ENCODE measurements around the gene LRRC19. TPM values are rescaled to one million over a fixed set of nuclear protein-coding genes. Genes with fewer than 3 reads are reported as not detected.

The LRRC19 gene
- total and polyA plus RNA-seq, 2 donors (not counting 1 experiment from before 2014, with no cell fraction given) = not detected

GRCh38 chr9:26955921-26956859 is 49.3 kb downstream of the LRRC19 start, which contains the start of gene IFT74:
Gene IFT74 (plus strand): TSS chr9:26956412. CDS start chr9:26961968, 5,556 bp downstream.
- no peak for TF ChIP-seq EZH2 (IDR thresholded peaks at IDR 0.05; ENCODE audit: borderline replicate concordance, insufficient read depth, low read depth, low read length, poor library complexity, severe bottlenecking)
- no peak for TF ChIP-seq CTCF (IDR thresholded peaks at IDR 0.05)
- H3K4me1 Mint-ChIP-seq = peaks cover 32% of the 10 kb centered on the region
- H3K79me2 ChIP-seq (ENCODE audit: control insufficient read depth, insufficient read depth, low read length) = no peaks in the 10 kb centered on the region
- intact Hi-C loops (cut with micrococcal nuclease) = loop anchor here (1.0 to 5.0 kb wide), 3 partner anchors 9 to 526 kb away; partner anchors contain the start of gene PLAA
- ChIA-PET POLR2A (interaction anchor here (0.6 to 2.0 kb wide), 3 partner anchors 9 to 64 kb away, joined by 4 to 24 read pairs (median 5); partner anchors contain the start of genes CAAP1 and PLAA), CTCF (interaction anchor here (1.0 kb wide), 1 partner anchor 65 kb away, joined by 3 read pairs; no protein-coding TSS in a partner anchor)
- no peaks in the 10 kb centered on the region for H3K36me3 ChIP-seq (replicated peaks in 1 of 2; ENCODE audit: control extremely low read depth in 1 of 2, control insufficient read depth in 1 of 2, extremely low read depth in 1 of 2, insufficient read depth in 2 of 2, low read length in 1 of 2)
- peaks cover 12 to 13% of the 10 kb centered on the region in 2 donors for H3K4me1 ChIP-seq (ENCODE audit: control insufficient read depth in 2 of 2, insufficient read depth in 2 of 2, low read length in 2 of 2)
- peak within 1 kb of the TSS; percentile 98 for H3K4me3 Mint-ChIP-seq
- H3K27me3 Mint-ChIP-seq = no peaks in the 10 kb centered on the region
- peak within 1 kb of the TSS; percentile 75 for H3K9ac ChIP-seq (ENCODE audit: low read length)
- DNase-seq (peak; percentile 95), ATAC-seq (ENCODE audit: low read depth) (peak; percentile 100)
- H3K27ac ChIP-seq (ENCODE audit: low read length in 2 of 2) = peak within 1 kb of the TSS; percentile 60 to 82
- H3K4me2 ChIP-seq (replicated peaks; ENCODE audit: low read depth, low read length, poor library complexity, severe bottlenecking) = peak within 1 kb of the TSS; percentile 79
- peak within 1 kb of the TSS; percentile 84 for H2AFZ ChIP-seq (ENCODE audit: insufficient read depth, low read depth, low read length, poor library complexity, severe bottlenecking)
- H3K9me3 Mint-ChIP-seq (ENCODE audit: insufficient read depth) = no peaks in the 10 kb centered on the region
- under 1% methylated on average over 47 of the region's 53 CpGs for WGBS (ENCODE audit: insufficient coverage)
- H4K20me1 ChIP-seq (ENCODE audit: control insufficient read depth, insufficient read depth, low read length, poor library complexity, severe bottlenecking) = no peaks in the 10 kb centered on the region
- no peaks in the 10 kb centered on the region for H3K9me3 ChIP-seq (ENCODE audit: control extremely low read depth in 1 of 3, control insufficient read depth in 2 of 3, insufficient read depth in 1 of 3, low read length in 2 of 3)
- peak within 1 kb of the TSS; percentile 64 to 86 (median 83) for H3K4me3 ChIP-seq (ENCODE audit: control extremely low read depth in 1 of 5, extremely low read depth in 1 of 5, insufficient read depth in 1 of 5, low read depth in 2 of 5, low read length in 4 of 5)
- H3K27me3 ChIP-seq (replicated peaks in 1 of 4; ENCODE audit: control extremely low read depth in 1 of 4, control insufficient read depth in 3 of 4, insufficient read depth in 4 of 4, low read length in 3 of 4) = no peaks in the 10 kb centered on the region
- peak within 1 kb of the TSS; percentile 98 for H3K27ac Mint-ChIP-seq
